B cell (primary cell): ENCODE results near the gene PSMD5. TPM values are rescaled to one million over a fixed set of nuclear protein-coding genes. Genes with fewer than 3 reads are reported as not detected.

Source experiments
- ATAC-seq: fragments of 200-7000 bp; cut with Tn5 transposase; one replicate; pipeline ENCODE4 v1.10.0; 2021; ENCODE audit warnings: low read depth, mild to moderate bottlenecking, moderate number of reproducible peaks, moderate library complexity
- CTCF ChIA-PET: fragments of 350-600 bp; sonication (Branson Sonifier 250); formaldehyde crosslinking; loops from one replicate; lab custom pipeline; 2021; ENCODE audit warnings: antibody characterized with exemption, inconsistent platforms; lab: Charles Lee
- POLR2A ChIA-PET: fragments of 350-600 bp; sonication (Branson Sonifier 250); formaldehyde crosslinking; loops from one replicate; lab custom pipeline; 2021; ENCODE audit warnings: antibody characterized with exemption; lab: Charles Lee
- DNase-seq: peaks from one replicate; pipeline ENCODE4 v3.0.0; 2013
- H2AFZ ChIP-seq: 2 replicates; pipeline ENCODE4 v1.6.1; 2012; ENCODE audit warnings: mild to moderate bottlenecking, low read depth, low read length; ENCODE audit not compliant: insufficient read depth, poor library complexity, severe bottlenecking
- H3K27ac ChIP-seq, 2 donors: 1 replicate in 1 of 2; 2 replicates in 1 of 2; pipeline ENCODE4 v1.5.1; 2012 to 2013; ENCODE audit warnings: low read length in 2 of 2, mild to moderate bottlenecking in 2 of 2, moderate library complexity in 1 of 2
- H3K27me3 ChIP-seq, 4 experiments: fragments of 200-600 bp in 1 of 4; sonication (generic) in 1 of 4; replicated peaks in 1 of 4; 1 replicate in 2 of 4; 2 replicates in 2 of 4; pipeline versions ENCODE4 v1.6.1 to v1.7.0; 2013 to 2016; ENCODE audit warnings: low read length in 3 of 4, mild to moderate bottlenecking in 2 of 4, mixed read lengths in 1 of 4, moderate library complexity in 1 of 4; ENCODE audit not compliant: insufficient read depth in 4 of 4, control insufficient read depth in 3 of 4; ENCODE audit errors: control extremely low read depth in 1 of 4
- H3K36me3 ChIP-seq, 2 experiments: replicated peaks in 1 of 2; 1 replicate in 1 of 2; 2 replicates in 1 of 2; pipeline versions ENCODE4 v1.6.1 to v1.7.1; 2013; ENCODE audit warnings: low read length in 1 of 2; ENCODE audit not compliant: insufficient read depth in 2 of 2, control insufficient read depth in 1 of 2; ENCODE audit errors: control extremely low read depth in 1 of 2, extremely low read depth in 1 of 2
- H3K4me1 ChIP-seq, 2 donors: fragments of 200-600 bp in 1 of 2; sonication (generic) in 1 of 2; 1 replicate in 1 of 2; 2 replicates in 1 of 2; pipeline versions ENCODE4 v1.5.1 to v1.6.1; 2013 to 2017; ENCODE audit warnings: low read length in 2 of 2; ENCODE audit not compliant: control insufficient read depth in 2 of 2, insufficient read depth in 2 of 2
- H3K4me2 ChIP-seq: replicated peaks from 2 replicates; pipeline ENCODE3; 2012; ENCODE audit warnings: mild to moderate bottlenecking, low read depth, low read length; ENCODE audit not compliant: poor library complexity, severe bottlenecking
- H3K4me3 ChIP-seq, 5 experiments: fragments of 200-600 bp in 1 of 5; sonication (generic) in 1 of 5; 1 replicate in 3 of 5; 2 replicates in 2 of 5; pipeline versions ENCODE4 v1.5.1 to v1.7.0; 2011 to 2016; ENCODE audit warnings: low read length in 4 of 5, mild to moderate bottlenecking in 4 of 5, low read depth in 2 of 5, control low read depth in 1 of 5, moderate library complexity in 1 of 5; ENCODE audit not compliant: insufficient read depth in 1 of 5; ENCODE audit errors: control extremely low read depth in 1 of 5, extremely low read depth in 1 of 5
- H3K79me2 ChIP-seq: fragments of 200-600 bp; sonication (generic); one replicate; pipeline ENCODE4 v1.6.0; 2016; ENCODE audit warnings: low read length; ENCODE audit not compliant: control insufficient read depth, insufficient read depth
- H3K9ac ChIP-seq: fragments of 200-600 bp; sonication (generic); 2 replicates; pipeline ENCODE4 v1.6.1; 2017; ENCODE audit warnings: mild to moderate bottlenecking, low read length, moderate library complexity
- H3K9me3 ChIP-seq, 3 donors: one replicate each; pipeline versions ENCODE4 v1.6.1 to v1.7.1; 2013; ENCODE audit warnings: low read length in 2 of 3; ENCODE audit not compliant: control insufficient read depth in 2 of 3, insufficient read depth in 1 of 3; ENCODE audit errors: control extremely low read depth in 1 of 3
- H4K20me1 ChIP-seq: 2 replicates; pipeline ENCODE4 v1.6.0; 2012; ENCODE audit warnings: mild to moderate bottlenecking, low read length; ENCODE audit not compliant: insufficient read depth, control insufficient read depth, poor library complexity, severe bottlenecking
- H3K27ac Mint-ChIP-seq: one replicate; pipeline ENCODE4 v1.8.0; 2021; ENCODE audit warnings: mixed read lengths
- H3K27me3 Mint-ChIP-seq: one replicate; pipeline ENCODE4 v1.8.0; 2021; ENCODE audit warnings: mixed read lengths
- H3K4me1 Mint-ChIP-seq: one replicate; pipeline ENCODE4 v1.8.0; 2021; ENCODE audit warnings: mixed read lengths
- H3K4me3 Mint-ChIP-seq: one replicate; pipeline ENCODE4 v1.8.0; 2021; ENCODE audit warnings: mixed read lengths
- H3K9me3 Mint-ChIP-seq: one replicate; pipeline ENCODE4 v1.8.0; 2022; ENCODE audit warnings: mixed read lengths; ENCODE audit not compliant: insufficient read depth
- EZH2 ChIP-seq: IDR thresholded peaks from 2 replicates; pipeline ENCODE4 v1.6.1; 2012; ENCODE audit warnings: borderline replicate concordance, low read depth, mild to moderate bottlenecking, moderate library complexity, low read length; ENCODE audit not compliant: insufficient read depth, poor library complexity, severe bottlenecking
- WGBS: methylation state at CpG from one replicate; pipeline ENCODE4 v1.1.5; 2013; ENCODE audit warnings: missing lambda C conversion rate; ENCODE audit not compliant: insufficient coverage; 5-methylcytosine and 5-hydroxymethylcytosine counted together
- intact Hi-C: fragments of 100-400 bp; cut with micrococcal nuclease; formaldehyde crosslinking; loops from one replicate; pipeline ENCODE4 v1.10.0; 2022
- polyA plus RNA-seq: library from polyadenylated mRNA; depleted of rRNA; stranded (reverse); fragments of >200 nt; gene quantifications from 2 replicates; pipeline ENCODE4 v1.2.3, GENCODE V29; 2012
- total RNA-seq, 2 donors: library from RNA; stranded (reverse); fragments of 120-200 nt in 1 of 2; gene quantifications; 1 replicate in 1 of 2; 2 replicates in 1 of 2; pipeline versions ENCODE4 v1.2.3 to v1.2.4, GENCODE V29; 2013 to 2022
- TF ChIP-seq, protein P1 (sequence below): fragments of 200-600 bp; IDR thresholded peaks from one replicate; pipeline ENCODE4 v1.8.0; 2022; ENCODE audit warnings: antibody characterized with exemption, mild to moderate bottlenecking

The PSMD5 gene
- total and polyA plus RNA-seq, 2 donors (not counting 1 experiment from before 2014, with no cell fraction given) = 7.4 to 25.3 TPM

DNA sequence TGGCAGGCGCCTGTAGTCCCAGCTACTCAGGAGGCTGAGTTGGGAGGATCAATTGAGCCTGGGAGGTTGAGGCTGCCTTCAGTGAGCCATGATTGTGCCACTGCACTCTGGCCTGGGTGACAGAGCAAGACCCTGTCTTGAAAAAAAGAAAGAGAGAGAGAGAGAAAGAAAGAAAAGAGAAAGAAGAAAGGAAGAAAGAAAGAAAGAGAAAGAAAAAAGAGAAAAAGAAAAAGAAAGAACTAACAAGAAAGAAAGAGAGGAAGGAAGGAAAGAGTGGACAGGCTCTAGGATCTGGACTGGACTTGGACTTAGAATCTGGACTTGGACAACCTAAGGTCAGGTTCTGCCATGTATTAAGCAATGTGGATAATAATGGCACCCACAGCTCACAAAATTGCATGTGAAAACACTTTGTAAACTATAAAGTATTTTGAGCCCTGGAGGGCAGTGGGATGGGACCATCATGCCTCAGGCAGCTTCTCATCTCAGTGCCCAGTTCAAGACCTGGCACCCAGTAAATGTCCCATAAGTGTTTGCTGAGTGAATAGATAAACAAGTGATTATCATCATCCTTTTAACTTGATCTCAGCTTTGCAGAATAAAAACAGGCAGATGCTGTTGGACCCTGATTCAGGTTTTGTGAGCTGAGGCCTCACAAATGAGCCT lies 47.0 kb upstream of the PSMD5 start:
- ChIA-PET POLR2A (interaction anchor here (0.7 to 1.0 kb wide), 2 partner anchors 17 to 45 kb away, joined by 3 to 9 read pairs; no protein-coding TSS in a partner anchor), CTCF (interaction anchor here (0.9 to 3.1 kb wide), 6 partner anchors 14 to 44 kb away, joined by 3 to 10 read pairs (median 5); no protein-coding TSS in a partner anchor)
- Mint-ChIP-seq H3K9me3 (no peaks in the 10 kb centered on the region), H3K27me3 (no peaks in the 10 kb centered on the region), H3K4me3 (no peak overlapping the region), H3K27ac (no peak overlapping the region), H3K4me1 (peaks cover 52% of the 10 kb centered on the region)
- 100% methylated on average over 1 of the region's 1 CpG for WGBS
- H3K9ac ChIP-seq = no peak overlapping the region
- no peak overlapping the region for H3K27ac ChIP-seq
- no peaks in the 10 kb centered on the region for H3K27me3 ChIP-seq
- peaks cover 49 to 52% of the 10 kb centered on the region in 2 donors for H3K4me1 ChIP-seq
- H3K79me2 ChIP-seq = peaks cover 2% of the 10 kb centered on the region
- no peak overlapping the region for H3K4me3 ChIP-seq
- H2AFZ ChIP-seq = no peak overlapping the region
- intact Hi-C loops = no loop called here
- no peak for DNase-seq
- H3K9me3 ChIP-seq = no peaks in the 10 kb centered on the region
- ATAC-seq = no peak
- TF ChIP-seq, protein P1, sequence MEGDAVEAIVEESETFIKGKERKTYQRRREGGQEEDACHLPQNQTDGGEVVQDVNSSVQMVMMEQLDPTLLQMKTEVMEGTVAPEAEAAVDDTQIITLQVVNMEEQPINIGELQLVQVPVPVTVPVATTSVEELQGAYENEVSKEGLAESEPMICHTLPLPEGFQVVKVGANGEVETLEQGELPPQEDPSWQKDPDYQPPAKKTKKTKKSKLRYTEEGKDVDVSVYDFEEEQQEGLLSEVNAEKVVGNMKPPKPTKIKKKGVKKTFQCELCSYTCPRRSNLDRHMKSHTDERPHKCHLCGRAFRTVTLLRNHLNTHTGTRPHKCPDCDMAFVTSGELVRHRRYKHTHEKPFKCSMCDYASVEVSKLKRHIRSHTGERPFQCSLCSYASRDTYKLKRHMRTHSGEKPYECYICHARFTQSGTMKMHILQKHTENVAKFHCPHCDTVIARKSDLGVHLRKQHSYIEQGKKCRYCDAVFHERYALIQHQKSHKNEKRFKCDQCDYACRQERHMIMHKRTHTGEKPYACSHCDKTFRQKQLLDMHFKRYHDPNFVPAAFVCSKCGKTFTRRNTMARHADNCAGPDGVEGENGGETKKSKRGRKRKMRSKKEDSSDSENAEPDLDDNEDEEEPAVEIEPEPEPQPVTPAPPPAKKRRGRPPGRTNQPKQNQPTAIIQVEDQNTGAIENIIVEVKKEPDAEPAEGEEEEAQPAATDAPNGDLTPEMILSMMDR = no peak
- TF ChIP-seq EZH2 = no peak
- H4K20me1 ChIP-seq = peaks cover 6% of the 10 kb centered on the region
- H3K36me3 ChIP-seq = no peaks in the 10 kb centered on the region
- no peak overlapping the region for H3K4me2 ChIP-seq

DNA sequence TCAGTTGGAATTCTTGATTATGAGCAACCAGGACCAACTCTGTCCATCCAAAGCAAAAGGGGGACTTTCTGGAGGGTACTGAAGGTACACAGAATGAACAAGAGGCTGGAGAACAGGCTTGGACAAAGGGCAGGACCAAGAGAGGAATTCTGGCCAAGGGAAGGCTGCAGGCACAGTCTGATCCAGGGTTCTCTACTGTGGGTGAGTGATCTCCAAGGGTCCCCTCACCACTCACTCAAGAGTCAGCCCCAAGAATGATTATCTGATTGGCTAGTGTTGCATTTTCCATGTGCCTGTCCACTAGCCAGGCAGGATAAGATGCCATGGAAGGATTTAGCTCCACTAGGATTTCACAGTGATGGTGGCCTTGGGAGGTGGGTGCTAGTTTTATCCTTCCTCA lies 45.9 kb upstream of the PSMD5 start:
- CTCF ChIA-PET = interaction anchor here (2.1 to 4.0 kb wide), 2 partner anchors 15 to 48 kb away, joined by 5 to 14 read pairs; no protein-coding TSS in a partner anchor
- H3K27ac Mint-ChIP-seq = no peak overlapping the region
- TF ChIP-seq EZH2 = no peak
- TF ChIP-seq, protein P1 = no peak
- POLR2A ChIA-PET = no interaction called here
- Histone ChIP-seq H3K9ac (no peak overlapping the region), H4K20me1 (peaks cover 6% of the 10 kb centered on the region), H3K27ac (no peak overlapping the region), H3K9me3 (no peaks in the 10 kb centered on the region), H3K36me3 (no peaks in the 10 kb centered on the region), H2AFZ (no peak overlapping the region), H3K4me2 (no peak overlapping the region), H3K4me3 (no peak overlapping the region), H3K79me2 (peaks cover 2% of the 10 kb centered on the region), H3K4me1 (peaks cover 44 to 46% of the 10 kb centered on the region in 2 donors), H3K27me3 (no peaks in the 10 kb centered on the region)
- H3K27me3 Mint-ChIP-seq = peaks cover 3% of the 10 kb centered on the region
- H3K9me3 Mint-ChIP-seq = no peaks in the 10 kb centered on the region
- intact Hi-C loops = no loop called here
- no peak overlapping the region for H3K4me3 Mint-ChIP-seq
- ATAC-seq (no peak), DNase-seq (no peak)
- H3K4me1 Mint-ChIP-seq = peaks cover 47% of the 10 kb centered on the region
